ENCODE data around the gene CTSS.
A peak's percentile ranks its signal among the peaks of the same experiment; 100 is the strongest.

Gene CTSS

GRCh38 chr1:150761801-150762200 is 3.8 kb downstream of the CTSS start:
- H3K27me3 ChIP-seq: no peaks in the 10 kb centered on the region
- peaks cover 45% of the 10 kb centered on the region for H3K36me3 ChIP-seq
- H3K4me1 ChIP-seq (ENCODE audit: control insufficient read depth in 1 of 2, insufficient read depth in 1 of 2, low read depth in 1 of 2, low read length in 1 of 2): peaks cover 46 to 71% of the 10 kb centered on the region in 2 experiments
- TF ChIP-seq CTCF (IDR thresholded peaks at IDR 0.05): no peak
- H3K9me3 ChIP-seq: no peaks in the 10 kb centered on the region
- H3K27ac ChIP-seq: peak overlapping the region; percentile 88
- peak overlapping the region; percentile 70 to 78 for H3K4me3 ChIP-seq (ENCODE audit: low read depth in 1 of 2, low read length in 1 of 2)

- TF ChIP-seq CTCF (IDR thresholded peaks at IDR 0.05): no peak
- Histone ChIP-seq H3K9me3 (no peaks in the 10 kb centered on the region), H3K4me1 (ENCODE audit: control insufficient read depth in 1 of 2, insufficient read depth in 1 of 2, low read depth in 1 of 2, low read length in 1 of 2) (peaks cover 35 to 58% of the 10 kb centered on the region in 2 experiments), H3K4me3 (ENCODE audit: low read depth in 1 of 2, low read length in 1 of 2) (peak overlapping the region; percentile 70 to 78), H3K27ac (peak overlapping the region; percentile 88), H3K27me3 (no peaks in the 10 kb centered on the region), H3K36me3 (peaks cover 63% of the 10 kb centered on the region)
These were observed 5.6 kb downstream of the CTSS start for GRCh38 chr1:150760013-150760412.

- H3K27me3 ChIP-seq: no peaks in the 10 kb centered on the region
- no peak for TF ChIP-seq CTCF (IDR thresholded peaks at IDR 0.05)
- H3K36me3 ChIP-seq: peaks cover 100% of the 10 kb centered on the region
- H3K4me3 ChIP-seq (ENCODE audit: low read depth in 1 of 2, low read length in 1 of 2): no peak overlapping the region
- H3K9me3 ChIP-seq: no peaks in the 10 kb centered on the region
- peaks cover 0 to 4% of the 10 kb centered on the region in 2 experiments for H3K4me1 ChIP-seq (ENCODE audit: control insufficient read depth in 1 of 2, insufficient read depth in 1 of 2, low read depth in 1 of 2, low read length in 1 of 2)
- peak overlapping the region; percentile 53 for H3K27ac ChIP-seq
These were observed 12.2 kb downstream of the CTSS start for GRCh38 chr1:150753416-150753815.

GRCh38 chr1:150751443-150751842 is 14.1 kb downstream of the CTSS start:
- TF ChIP-seq CTCF (IDR thresholded peaks at IDR 0.05): no peak
- no peaks in the 10 kb centered on the region for H3K27me3 ChIP-seq
- H3K9me3 ChIP-seq: no peaks in the 10 kb centered on the region
- H3K4me1 ChIP-seq (ENCODE audit: control insufficient read depth in 1 of 2, insufficient read depth in 1 of 2, low read depth in 1 of 2, low read length in 1 of 2): no peaks in the 10 kb centered on the region
- H3K27ac ChIP-seq: peak overlapping the region; percentile 53
- no peak overlapping the region for H3K4me3 ChIP-seq (ENCODE audit: low read depth in 1 of 2, low read length in 1 of 2)
- H3K36me3 ChIP-seq: peaks cover 100% of the 10 kb centered on the region

- Histone ChIP-seq H3K9me3 (peaks cover 7% of the 10 kb centered on the region), H3K36me3 (peaks cover 100% of the 10 kb centered on the region), H3K4me3 (ENCODE audit: low read depth in 1 of 2, low read length in 1 of 2) (no peak overlapping the region), H3K27me3 (no peaks in the 10 kb centered on the region), H3K4me1 (ENCODE audit: control insufficient read depth in 1 of 2, insufficient read depth in 1 of 2, low read depth in 1 of 2, low read length in 1 of 2) (no peaks in the 10 kb centered on the region), H3K27ac (peak overlapping the region; percentile 32)
- no peak for TF ChIP-seq CTCF (IDR thresholded peaks at IDR 0.05)
These were observed 15.8 kb downstream of the CTSS start for GRCh38 chr1:150749720-150750311.
